Measurements from ENCODE around the gene NRP2. TPM values are rescaled to one million over a fixed set of nuclear protein-coding genes. Genes with fewer than 3 reads are reported as not detected.

Gene NRP2
- total RNA-seq, 1 donor from 2014 or later: 26.1 TPM

- DNase-seq (ENCODE audit: low spot score in 2 of 2) (no peak), FAIRE-seq (no peak)
Observed at GRCh38 chr2:205835923-205836322, 153.6 kb downstream of the NRP2 start.

GRCh38 chr2:205836477-205837221 is 154.3 kb downstream of the NRP2 start:
- DNase-seq (ENCODE audit: low spot score in 2 of 2): no peak
- no peak for FAIRE-seq

GRCh38 chr2:205837663-205838062 is 155.4 kb downstream of the NRP2 start:
- no peak for DNase-seq (ENCODE audit: low spot score in 2 of 2)
- FAIRE-seq: no peak

- DNase-seq (ENCODE audit: low spot score in 2 of 2) (no peak), FAIRE-seq (no peak)
Observed at GRCh38 chr2:205845446-205845845, 163.1 kb downstream of the NRP2 start.
